Trophoblast cell (in vitro differentiated cells and primary cell): ENCODE measurements around the gene DPP6.

Source experiments
- DNase-seq, 2 donors: peaks; one replicate each; pipeline ENCODE4 v3.0.0-alpha.2; 2016
- H2AFZ ChIP-seq: 2 replicates; pipeline ENCODE4 v1.6.1; 2013; ENCODE audit warnings: low read length, moderate library complexity, mild to moderate bottlenecking; ENCODE audit not compliant: insufficient read depth, poor library complexity
- H2AK5ac ChIP-seq: 2 replicates; pipeline ENCODE4 v1.6.1; 2013; ENCODE audit warnings: mild to moderate bottlenecking, low read length
- H2BK120ac ChIP-seq: 2 replicates; pipeline ENCODE4 v1.6.1; 2013; ENCODE audit warnings: low read length, mild to moderate bottlenecking, moderate library complexity; ENCODE audit not compliant: insufficient read depth, poor library complexity
- H2BK12ac ChIP-seq: 2 replicates; pipeline ENCODE4 v1.6.1; 2013; ENCODE audit warnings: mild to moderate bottlenecking, low read length, moderate library complexity
- H2BK5ac ChIP-seq: 2 replicates; pipeline ENCODE4 v1.6.1; 2013; ENCODE audit warnings: low read length, low read depth, moderate library complexity, mild to moderate bottlenecking; ENCODE audit not compliant: poor library complexity
- H3K14ac ChIP-seq: 2 replicates; pipeline ENCODE4 v1.6.1; 2013; ENCODE audit warnings: mild to moderate bottlenecking, low read length
- H3K18ac ChIP-seq: 2 replicates; pipeline ENCODE4 v1.6.1; 2013; ENCODE audit warnings: mild to moderate bottlenecking, low read length
- H3K23ac ChIP-seq: 2 replicates; pipeline ENCODE4 v1.6.1; 2013; ENCODE audit warnings: low read length
- H3K27ac ChIP-seq: 2 replicates; pipeline ENCODE4 v1.5.1; 2013; ENCODE audit warnings: low read depth, mild to moderate bottlenecking, inconsistent platforms, low read length, moderate library complexity
- H3K27me3 ChIP-seq: 2 replicates; pipeline ENCODE4 v1.6.1; 2013; ENCODE audit warnings: inconsistent platforms, mild to moderate bottlenecking, low read length, moderate library complexity; ENCODE audit not compliant: insufficient read depth
- H3K36me3 ChIP-seq, 2 experiments: 1 replicate in 1 of 2; 2 replicates in 1 of 2; pipeline ENCODE4 v1.6.1; 2013; ENCODE audit warnings: low read length in 2 of 2, mild to moderate bottlenecking in 2 of 2, moderate library complexity in 1 of 2; ENCODE audit not compliant: insufficient read depth in 2 of 2, control insufficient read depth in 1 of 2
- H3K4ac ChIP-seq: 2 replicates; pipeline ENCODE4 v1.6.1; 2013; ENCODE audit warnings: low read depth, mild to moderate bottlenecking, low read length, moderate library complexity
- H3K4me1 ChIP-seq, 2 experiments: 1 replicate in 1 of 2; 2 replicates in 1 of 2; pipeline ENCODE4 v1.6.1; 2013; ENCODE audit warnings: low read length in 2 of 2, mild to moderate bottlenecking in 2 of 2, moderate library complexity in 1 of 2; ENCODE audit not compliant: insufficient read depth in 2 of 2, control insufficient read depth in 1 of 2
- H3K4me2 ChIP-seq: 2 replicates; pipeline ENCODE4 v1.6.1; 2013; ENCODE audit warnings: inconsistent platforms, mild to moderate bottlenecking, low read length, moderate library complexity
- H3K4me3 ChIP-seq: 2 replicates; pipeline ENCODE4 v1.5.1; 2013; ENCODE audit warnings: mild to moderate bottlenecking, low read depth, low read length, inconsistent platforms
- H3K79me1 ChIP-seq: one replicate; pipeline ENCODE4 v1.6.1; 2013; ENCODE audit warnings: low read length
- H3K79me2 ChIP-seq: 2 replicates; pipeline ENCODE4 v1.6.1; 2013; ENCODE audit warnings: low read length, mild to moderate bottlenecking; ENCODE audit not compliant: control insufficient read depth, insufficient read depth, poor library complexity
- H3K9ac ChIP-seq: 2 replicates; pipeline ENCODE4 v1.6.1; 2013; ENCODE audit warnings: mild to moderate bottlenecking, low read length
- H3K9me3 ChIP-seq: 2 replicates; pipeline ENCODE4 v1.6.1; 2013; ENCODE audit warnings: low read depth, mild to moderate bottlenecking, control low read depth, inconsistent platforms, low read length; ENCODE audit not compliant: insufficient read depth
- H4K12ac ChIP-seq: 2 replicates; pipeline ENCODE4 v1.6.1; 2013; ENCODE audit warnings: low read depth, mild to moderate bottlenecking, low read length, moderate library complexity
- H4K8ac ChIP-seq: 2 replicates; pipeline ENCODE4 v1.6.1; 2013; ENCODE audit warnings: low read depth, mild to moderate bottlenecking, low read length, moderate library complexity
- H4K91ac ChIP-seq: one replicate; pipeline ENCODE4 v1.6.1; 2013; ENCODE audit warnings: low read depth, mild to moderate bottlenecking, low read length, moderate library complexity
- WGBS: extraction: QIAGEN DNeasy Blood & Tissue Kit; methylation state at CpG from one replicate; pipeline ENCODE4 v1.1.7; 2013; ENCODE audit warnings: missing lambda C conversion rate; ENCODE audit not compliant: insufficient read length, insufficient coverage; ENCODE audit errors: extremely low coverage; 5-methylcytosine and 5-hydroxymethylcytosine counted together

The DPP6 gene

DNA sequence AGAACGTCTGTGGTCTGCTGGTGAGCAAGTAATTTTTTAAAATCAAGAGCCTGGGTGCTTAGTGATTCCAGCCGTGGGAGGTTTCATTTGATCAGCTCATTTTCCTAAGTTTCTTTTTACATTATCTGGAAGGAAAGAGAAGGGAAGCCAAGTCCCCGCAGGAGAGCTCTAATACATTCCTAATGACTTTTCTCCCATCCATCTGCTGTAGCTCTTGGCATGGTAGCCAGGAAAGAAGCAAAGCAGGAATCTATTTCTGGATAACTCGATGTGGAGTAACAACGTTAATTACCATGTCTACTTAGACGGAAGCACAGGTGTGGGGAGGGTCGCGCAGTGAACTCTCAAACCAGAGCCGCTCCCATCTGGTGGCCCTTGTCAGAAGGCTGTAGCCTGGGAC, 828.8 kb downstream of the DPP6 start:
- H3K4me3 ChIP-seq, result no peak overlapping the region
- H3K23ac ChIP-seq, result no peak overlapping the region
- H2BK12ac ChIP-seq, result no peak overlapping the region
- no peak overlapping the region for H4K8ac ChIP-seq
- no peak overlapping the region for H3K27ac ChIP-seq
- no peaks in the 10 kb centered on the region for H3K79me1 ChIP-seq
- no peak overlapping the region for H3K9ac ChIP-seq
- no peaks in the 10 kb centered on the region for H3K79me2 ChIP-seq
- H3K27me3 ChIP-seq, result no peaks in the 10 kb centered on the region
- no peak overlapping the region for H3K14ac ChIP-seq
- no peak overlapping the region for H2BK5ac ChIP-seq
- no CpG with 5 or more reads among the region's 9 CpGs for WGBS
- H3K36me3 ChIP-seq, result no peaks in the 10 kb centered on the region
- no peaks in the 10 kb centered on the region for H3K4me1 ChIP-seq
- no peak overlapping the region for H2AK5ac ChIP-seq
- no peak overlapping the region for H2BK120ac ChIP-seq
- no peak overlapping the region for H3K4me2 ChIP-seq
- H4K91ac ChIP-seq, result no peak overlapping the region
- no peak overlapping the region for H4K12ac ChIP-seq
- H3K18ac ChIP-seq, result no peak overlapping the region
- peaks cover 20% of the 10 kb centered on the region for H3K9me3 ChIP-seq
- H2AFZ ChIP-seq, result no peak overlapping the region
- no peak overlapping the region for H3K4ac ChIP-seq
- DNase-seq, result no peak

DNA sequence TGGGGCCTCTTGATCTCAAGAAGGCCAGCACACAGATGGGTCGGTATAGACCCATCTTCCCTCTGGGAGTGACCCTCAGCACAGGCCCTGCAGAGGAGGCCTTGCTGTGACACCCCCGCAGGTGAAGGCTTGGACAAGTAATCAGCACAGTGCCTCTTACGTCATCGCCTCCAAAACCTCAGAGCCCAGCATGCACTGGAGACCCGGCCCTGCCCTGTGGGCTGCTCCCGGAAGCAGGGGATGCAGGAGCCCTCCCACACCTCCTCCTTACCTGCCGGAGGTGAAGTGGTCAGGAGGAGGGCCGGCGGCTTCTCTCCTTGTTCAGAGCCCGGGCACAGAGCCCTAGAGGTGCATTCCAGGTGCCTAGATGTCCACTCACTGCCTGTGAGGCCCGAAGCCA, 829.3 kb downstream of the DPP6 start:
- no peak overlapping the region for H3K27ac ChIP-seq
- H4K8ac ChIP-seq, result no peak overlapping the region
- H3K79me2 ChIP-seq, result no peaks in the 10 kb centered on the region
- H3K18ac ChIP-seq, result no peak overlapping the region
- no peak overlapping the region for H2BK120ac ChIP-seq
- H3K4me3 ChIP-seq, result no peak overlapping the region
- H2BK5ac ChIP-seq, result no peak overlapping the region
- no peak overlapping the region for H3K4me2 ChIP-seq
- no CpG with 5 or more reads among the region's 11 CpGs for WGBS
- H2BK12ac ChIP-seq, result no peak overlapping the region
- no peaks in the 10 kb centered on the region for H3K79me1 ChIP-seq
- no peak overlapping the region for H2AFZ ChIP-seq
- DNase-seq, result no peak
- no peak overlapping the region for H4K91ac ChIP-seq
- H3K27me3 ChIP-seq, result no peaks in the 10 kb centered on the region
- no peaks in the 10 kb centered on the region for H3K4me1 ChIP-seq
- H4K12ac ChIP-seq, result no peak overlapping the region
- H2AK5ac ChIP-seq, result no peak overlapping the region
- no peaks in the 10 kb centered on the region for H3K36me3 ChIP-seq
- peaks cover 21% of the 10 kb centered on the region for H3K9me3 ChIP-seq
- no peak overlapping the region for H3K23ac ChIP-seq
- no peak overlapping the region for H3K9ac ChIP-seq
- H3K14ac ChIP-seq, result no peak overlapping the region
- H3K4ac ChIP-seq, result no peak overlapping the region

DNA sequence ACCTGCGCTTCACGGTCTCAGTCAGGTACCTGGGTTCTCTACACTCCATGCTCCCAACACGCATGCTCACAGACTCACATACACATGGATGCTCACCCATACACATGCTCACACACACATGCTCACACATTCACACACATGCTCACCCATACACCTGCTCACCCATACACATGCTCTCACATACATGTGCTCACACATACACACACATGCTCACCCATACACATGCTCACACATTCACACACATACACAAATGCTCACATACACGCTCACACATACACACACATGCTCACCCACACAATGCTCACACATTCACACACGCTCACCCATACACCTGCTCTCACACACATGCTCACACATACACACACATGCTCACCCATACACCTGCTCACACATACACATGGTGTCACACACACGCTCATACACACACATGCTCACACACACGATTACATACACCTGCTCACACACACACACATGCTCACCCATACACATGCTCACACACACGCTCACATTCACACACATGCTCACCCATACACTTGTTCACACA, 830.8 kb downstream of the DPP6 start:
- no peak overlapping the region for H2BK12ac ChIP-seq
- H3K27me3 ChIP-seq, result no peaks in the 10 kb centered on the region
- no peak overlapping the region for H2AFZ ChIP-seq
- no peak overlapping the region for H2BK5ac ChIP-seq
- no peaks in the 10 kb centered on the region for H3K79me1 ChIP-seq
- no peak overlapping the region for H3K18ac ChIP-seq
- H4K91ac ChIP-seq, result no peak overlapping the region
- H3K14ac ChIP-seq, result no peak overlapping the region
- H3K36me3 ChIP-seq, result no peaks in the 10 kb centered on the region
- no CpG with 5 or more reads among the region's 8 CpGs for WGBS
- H3K9ac ChIP-seq, result no peak overlapping the region
- no peak overlapping the region for H4K8ac ChIP-seq
- H3K4me1 ChIP-seq, result no peaks in the 10 kb centered on the region
- no peak overlapping the region for H2BK120ac ChIP-seq
- H3K9me3 ChIP-seq, result peaks cover 21% of the 10 kb centered on the region
- no peak for DNase-seq
- no peak overlapping the region for H2AK5ac ChIP-seq
- H3K23ac ChIP-seq, result peak overlapping the region; percentile 68
- no peak overlapping the region for H3K4ac ChIP-seq
- H3K79me2 ChIP-seq, result no peaks in the 10 kb centered on the region
- no peak overlapping the region for H3K27ac ChIP-seq
- H3K4me2 ChIP-seq, result no peak overlapping the region
- H4K12ac ChIP-seq, result no peak overlapping the region
- peak overlapping the region; percentile 54 for H3K4me3 ChIP-seq

GRCh38 chr7:154884348-154884920, 832.2 kb downstream of the DPP6 start:
- no peak overlapping the region for H3K4ac ChIP-seq
- H3K9ac ChIP-seq, result no peak overlapping the region
- DNase-seq, result no peak
- H4K12ac ChIP-seq, result no peak overlapping the region
- H3K14ac ChIP-seq, result no peak overlapping the region
- no peak overlapping the region for H2BK5ac ChIP-seq
- H2BK12ac ChIP-seq, result no peak overlapping the region
- no peaks in the 10 kb centered on the region for H3K79me2 ChIP-seq
- H2AK5ac ChIP-seq, result no peak overlapping the region
- no peak overlapping the region for H4K8ac ChIP-seq
- no peak overlapping the region for H2BK120ac ChIP-seq
- H3K27me3 ChIP-seq, result no peaks in the 10 kb centered on the region
- H3K4me2 ChIP-seq, result no peak overlapping the region
- H2AFZ ChIP-seq, result no peak overlapping the region
- H3K79me1 ChIP-seq, result no peaks in the 10 kb centered on the region
- H3K9me3 ChIP-seq, result peaks cover 27% of the 10 kb centered on the region
- H4K91ac ChIP-seq, result no peak overlapping the region
- H3K27ac ChIP-seq, result no peak overlapping the region
- H3K23ac ChIP-seq, result no peak overlapping the region
- H3K18ac ChIP-seq, result no peak overlapping the region
- no peaks in the 10 kb centered on the region for H3K4me1 ChIP-seq
- peak overlapping the region; percentile 1 for H3K4me3 ChIP-seq
- WGBS, result no CpG with 5 or more reads among the region's 7 CpGs
- H3K36me3 ChIP-seq, result no peaks in the 10 kb centered on the region
